Epithelial cell of esophagus (primary cell): ENCODE results near the gene PTGS1.
"Not testable (repeated sequence)": the region's sequence is repeated elsewhere in the genome, so short reads cannot be mapped to it uniquely, and the experiment has no call there.

ENCODE experiments used
- DNase-seq: peaks from one replicate; pipeline ENCODE4 v3.0.0; 2010; ENCODE audit warnings: low read depth
- H3K4me3 ChIP-seq: 2 replicates; pipeline ENCODE4 v1.5.1; 2011; ENCODE audit warnings: mild to moderate bottlenecking, low read length, control low read depth
- TF ChIP-seq, protein P1 (sequence below): IDR thresholded peaks from 2 replicates; pipeline ENCODE4 v1.5.1; 2011; ENCODE audit warnings: low read depth, mild to moderate bottlenecking, low read length, control low read depth, inconsistent platforms; ENCODE audit not compliant: insufficient read depth; ENCODE audit errors: missing control alignments

Gene PTGS1

GRCh38 chr9:122370869-122371755 lies at the start of gene PTGS1:
TSS of gene PTGS1 (plus strand) at chr9:122371024. CDS start at chr9:122371085, 61 bp downstream.
- TF ChIP-seq, protein P1, sequence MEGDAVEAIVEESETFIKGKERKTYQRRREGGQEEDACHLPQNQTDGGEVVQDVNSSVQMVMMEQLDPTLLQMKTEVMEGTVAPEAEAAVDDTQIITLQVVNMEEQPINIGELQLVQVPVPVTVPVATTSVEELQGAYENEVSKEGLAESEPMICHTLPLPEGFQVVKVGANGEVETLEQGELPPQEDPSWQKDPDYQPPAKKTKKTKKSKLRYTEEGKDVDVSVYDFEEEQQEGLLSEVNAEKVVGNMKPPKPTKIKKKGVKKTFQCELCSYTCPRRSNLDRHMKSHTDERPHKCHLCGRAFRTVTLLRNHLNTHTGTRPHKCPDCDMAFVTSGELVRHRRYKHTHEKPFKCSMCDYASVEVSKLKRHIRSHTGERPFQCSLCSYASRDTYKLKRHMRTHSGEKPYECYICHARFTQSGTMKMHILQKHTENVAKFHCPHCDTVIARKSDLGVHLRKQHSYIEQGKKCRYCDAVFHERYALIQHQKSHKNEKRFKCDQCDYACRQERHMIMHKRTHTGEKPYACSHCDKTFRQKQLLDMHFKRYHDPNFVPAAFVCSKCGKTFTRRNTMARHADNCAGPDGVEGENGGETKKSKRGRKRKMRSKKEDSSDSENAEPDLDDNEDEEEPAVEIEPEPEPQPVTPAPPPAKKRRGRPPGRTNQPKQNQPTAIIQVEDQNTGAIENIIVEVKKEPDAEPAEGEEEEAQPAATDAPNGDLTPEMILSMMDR, result no peak
- H3K4me3 ChIP-seq, result peak within 1 kb of the TSS; percentile 33
- DNase-seq, result peak; percentile 53

DNA sequence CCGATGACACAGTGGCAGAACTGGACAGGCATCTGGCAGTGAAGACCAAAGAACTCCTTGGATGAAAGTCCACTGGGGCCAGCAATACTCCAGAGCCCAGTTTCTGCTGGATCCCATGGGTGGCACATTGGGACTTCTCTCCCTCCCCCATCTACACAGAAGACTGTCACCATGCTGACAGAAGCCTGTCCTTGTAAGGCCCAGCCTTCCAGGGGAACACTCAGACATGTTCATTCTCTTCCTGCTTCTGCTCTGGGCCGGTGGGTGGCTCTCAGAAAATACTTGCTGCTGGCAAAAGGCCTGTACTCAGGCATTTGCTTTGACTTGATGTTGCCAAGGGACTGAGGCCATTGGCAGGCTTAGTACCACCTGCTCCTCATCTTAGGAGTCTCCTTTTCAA lies 48.3 kb upstream of the PTGS1 start:
- no peak for DNase-seq
- H3K4me3 ChIP-seq, result no peak overlapping the region
- TF ChIP-seq, protein P1, result no peak

DNA sequence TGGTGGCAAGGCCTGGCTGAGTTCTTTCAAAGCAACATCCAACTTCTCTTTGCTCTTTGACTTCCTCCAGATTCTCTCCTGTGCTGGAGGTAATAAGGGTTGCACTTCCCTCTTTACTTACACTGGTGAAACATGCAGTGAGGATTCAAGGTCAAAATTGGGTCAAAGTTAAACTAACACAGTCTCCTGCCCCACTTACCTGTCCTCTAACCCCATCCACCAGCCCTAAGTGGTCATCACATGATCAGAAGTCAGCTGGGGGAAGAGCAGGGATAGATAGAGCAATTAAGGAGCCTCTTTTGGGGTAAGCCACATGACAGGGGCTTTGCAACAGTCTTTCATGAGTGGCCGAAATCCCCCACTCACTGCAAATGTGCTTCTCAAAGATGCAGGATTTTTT lies 46.2 kb upstream of the PTGS1 start:
- not testable (repeated sequence) for DNase-seq, H3K4me3 ChIP-seq

DNA sequence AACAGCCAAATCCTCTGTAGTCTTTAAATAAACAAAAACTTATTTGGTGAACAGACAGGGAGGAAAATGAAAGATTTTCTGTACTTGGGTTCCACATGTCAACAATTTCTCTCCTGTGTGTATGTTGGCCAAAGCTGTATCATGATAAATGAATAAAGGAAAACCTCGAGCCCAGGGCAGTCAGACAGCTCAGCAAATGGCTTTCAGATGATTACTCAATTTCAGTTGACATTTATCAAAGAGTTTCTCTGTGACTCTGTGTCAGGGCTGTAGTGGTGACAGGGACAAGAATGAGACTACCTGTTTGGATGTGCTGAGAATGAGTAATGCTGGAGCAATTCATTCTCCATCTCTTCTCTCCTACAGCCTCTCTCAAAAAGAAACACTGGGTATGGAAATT lies 45.7 kb upstream of the PTGS1 start:
- TF ChIP-seq, protein P1, result no peak
- H3K4me3 ChIP-seq, result no peak overlapping the region
- no peak for DNase-seq

GRCh38 chr9:122327175-122327574 lies 43.6 kb upstream of the PTGS1 start:
- TF ChIP-seq, protein P1, result no peak
- H3K4me3 ChIP-seq, result no peak overlapping the region
- no peak for DNase-seq

DNA sequence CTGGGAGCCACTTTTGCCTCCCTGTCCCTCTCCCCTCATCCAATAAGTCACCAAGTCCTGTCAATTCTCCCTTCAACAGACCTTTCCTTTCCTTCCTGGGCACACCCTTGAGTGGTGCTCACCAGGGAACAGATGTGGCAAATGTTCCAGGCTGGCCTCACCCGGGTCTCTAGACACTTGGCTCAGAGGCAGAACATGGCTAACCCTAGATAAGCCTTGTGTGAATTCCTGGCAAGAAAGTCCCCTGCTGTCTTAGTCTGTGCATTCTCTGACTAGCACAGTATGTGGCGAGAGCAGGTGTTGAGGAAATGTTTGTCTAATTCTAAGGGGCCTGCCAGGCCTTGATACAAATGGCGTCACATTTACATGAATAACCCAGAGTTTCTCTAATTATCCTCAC lies 41.2 kb upstream of the PTGS1 start:
- no peak for DNase-seq
- TF ChIP-seq, protein P1, result no peak
- H3K4me3 ChIP-seq, result no peak overlapping the region

- DNase-seq, H3K4me3 ChIP-seq: not testable (repeated sequence)
Measured at GRCh38 chr9:122330466-122330865, 40.4 kb upstream of the PTGS1 start.

GRCh38 chr9:122331523-122331927 lies 39.3 kb upstream of the PTGS1 start:
- DNase-seq, result no peak
- no peak overlapping the region for H3K4me3 ChIP-seq
- TF ChIP-seq, protein P1, result no peak
